HG03039 (cell line): Measurements from ENCODE around the gene ACOT11.
"Not testable (repeated sequence)": the region's sequence is repeated elsewhere in the genome, so short reads cannot be mapped to it uniquely, and the experiment has no call there.

Experiments used
- ATAC-seq: cut with Tn5 transposase; IDR thresholded peaks from one replicate; pipeline ENCODE4 v1.9.1; 2021; ENCODE audit warnings: mild to moderate bottlenecking, moderate library complexity; ENCODE audit not compliant: unreplicated experiment

The ACOT11 gene

GRCh38 chr1:54547601-54548388 is at the start of gene ACOT11:
Gene ACOT11 (plus strand): TSS chr1:54548228. CDS start chr1:54548310, 82 bp downstream.
- no peak for ATAC-seq

- ATAC-seq, result no peak
Measured at GRCh38 chr1:54498383-54499096, 49.5 kb upstream of the ACOT11 start.

DNA sequence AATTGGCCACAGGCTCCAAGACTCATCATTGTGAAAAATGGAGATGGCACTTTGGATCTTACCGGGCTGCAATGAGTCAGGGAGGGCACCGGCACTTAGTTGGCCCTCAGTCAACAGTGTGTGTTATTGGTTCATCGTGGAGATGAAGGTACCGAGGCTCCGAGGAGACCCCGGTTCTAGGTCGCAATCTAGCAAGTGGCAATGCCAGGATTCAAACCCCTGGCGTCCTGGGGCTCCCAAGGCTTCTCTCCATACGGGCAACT is 49.0 kb upstream of the ACOT11 start:
- no peak for ATAC-seq

DNA sequence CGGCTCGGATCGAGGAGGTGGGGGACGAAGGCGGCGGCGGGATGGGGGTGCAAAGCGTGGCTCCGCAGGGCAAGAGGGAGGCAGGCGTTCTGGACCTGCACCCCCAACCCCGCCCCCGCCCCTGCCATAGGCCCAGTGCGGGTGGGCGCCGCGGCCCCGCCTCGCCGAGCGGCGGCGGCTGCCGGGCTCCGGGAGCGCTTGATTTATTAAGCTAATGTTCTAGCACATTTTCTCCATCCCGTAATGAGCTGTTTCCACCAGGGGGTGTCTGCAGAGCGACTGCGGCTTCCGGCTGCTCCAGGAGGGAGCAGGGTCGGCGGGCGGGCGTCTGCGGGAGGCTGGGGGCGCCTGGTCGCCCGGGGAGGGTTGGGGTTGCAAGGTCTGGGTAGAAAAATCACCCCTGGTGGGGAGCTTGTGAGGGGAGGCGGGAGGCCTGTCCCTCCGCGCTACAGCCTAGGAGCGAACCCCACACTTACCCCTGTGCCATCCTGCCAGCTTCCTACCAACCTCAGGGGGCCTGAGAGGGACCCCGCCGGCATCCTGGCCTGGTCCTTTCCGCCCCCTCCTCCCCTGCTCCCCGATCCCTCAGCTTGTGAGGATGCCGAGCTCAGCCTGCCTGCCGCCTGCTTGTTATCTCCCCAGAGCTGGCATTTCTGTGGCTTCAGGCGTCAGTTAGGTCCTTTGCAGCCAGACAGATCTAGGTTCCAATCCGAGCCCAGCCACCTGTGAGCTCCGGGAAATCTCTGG is 48.5 kb upstream of the ACOT11 start:
- no peak for ATAC-seq

DNA sequence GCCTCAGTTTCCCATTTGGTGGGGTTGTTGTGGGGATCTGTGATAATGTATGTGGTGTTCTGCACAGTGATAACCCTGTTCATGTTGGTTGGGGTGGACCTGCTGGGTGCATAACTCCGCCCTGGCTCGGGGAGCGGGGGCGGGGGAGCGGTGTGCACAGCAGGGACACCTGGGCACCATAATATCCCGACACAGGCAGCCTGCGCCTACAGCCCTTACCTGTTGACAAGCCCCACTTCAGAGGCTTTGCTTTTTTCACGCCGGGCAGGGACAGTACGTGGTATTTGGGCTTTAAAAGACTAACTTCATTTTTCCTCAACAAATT is 48.0 kb upstream of the ACOT11 start:
- ATAC-seq, result no peak

- ATAC-seq, result no peak
Measured at GRCh38 chr1:54501849-54502248, 46.2 kb upstream of the ACOT11 start.

- no peak for ATAC-seq
Measured at GRCh38 chr1:54502342-54502741, 45.7 kb upstream of the ACOT11 start.

DNA sequence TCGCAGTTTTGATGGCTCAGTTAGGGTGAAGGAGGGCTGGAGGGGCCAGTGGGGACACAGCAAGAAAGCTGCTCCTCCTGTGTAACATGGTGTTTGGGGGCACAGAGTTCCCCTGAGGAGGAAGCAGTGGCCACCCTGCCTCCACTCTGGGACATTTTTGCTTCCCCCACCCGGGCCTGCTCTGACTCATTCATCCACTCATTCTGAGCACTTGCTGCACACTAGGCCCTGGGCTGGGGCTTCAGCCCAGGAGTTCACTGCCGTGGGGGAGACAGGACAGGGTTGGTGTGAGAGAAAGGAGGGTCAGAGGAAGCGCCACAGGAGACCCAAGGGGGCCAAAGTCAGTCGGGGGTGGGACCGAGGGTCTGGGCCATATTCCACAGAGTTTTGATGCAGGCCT is 41.4 kb upstream of the ACOT11 start:
- no peak for ATAC-seq

GRCh38 chr1:54507033-54507870 is 40.8 kb upstream of the ACOT11 start:
- no peak for ATAC-seq

- ATAC-seq, result no peak
Measured at GRCh38 chr1:54510715-54511270, 37.2 kb upstream of the ACOT11 start.

GRCh38 chr1:54513921-54514580 is 34.0 kb upstream of the ACOT11 start:
- not testable (repeated sequence) for ATAC-seq

GRCh38 chr1:54516249-54516920 is 31.6 kb upstream of the ACOT11 start:
- ATAC-seq, result no peak

GRCh38 chr1:54517496-54517895 is 30.5 kb upstream of the ACOT11 start:
- ATAC-seq, result no peak

GRCh38 chr1:54518489-54518888 is 29.5 kb upstream of the ACOT11 start:
- no peak for ATAC-seq

GRCh38 chr1:54519709-54520108 is 28.3 kb upstream of the ACOT11 start:
- no peak for ATAC-seq

GRCh38 chr1:54520631-54521321 is 27.3 kb upstream of the ACOT11 start:
- ATAC-seq, result no peak

- not testable (repeated sequence) for ATAC-seq
Measured at GRCh38 chr1:54526565-54526964, 21.5 kb upstream of the ACOT11 start.

- no peak for ATAC-seq
Measured at GRCh38 chr1:54528613-54529012, 19.4 kb upstream of the ACOT11 start.

DNA sequence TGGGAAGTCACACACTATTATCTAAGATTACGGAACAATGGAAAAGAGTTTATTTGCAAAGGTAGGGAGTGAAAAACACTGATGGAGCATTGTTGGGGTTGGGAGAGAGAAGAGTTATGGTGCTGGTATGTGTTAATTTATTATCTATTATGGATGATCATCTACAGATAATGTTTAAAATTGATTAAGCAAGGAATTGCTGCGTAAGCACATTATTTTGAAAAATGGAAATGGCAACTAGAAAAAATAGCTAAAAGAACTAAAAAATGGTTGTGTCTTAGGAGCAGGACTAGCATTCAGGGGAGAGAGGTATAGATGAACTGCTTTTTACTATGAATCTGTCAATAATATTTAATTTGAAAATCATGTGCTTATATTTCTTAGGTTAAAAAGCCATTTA is 16.0 kb upstream of the ACOT11 start:
- ATAC-seq, result no peak
